Stimulated activated CD8-positive, alpha-beta memory T cell treated with anti-CD3 and anti-CD28 coated beads, Interleukin-7, amount 100 ng/mL, for 48 hours (primary cell): ENCODE data around the gene NDST4.

Experiments used
- DNase-seq, 2 donors: peaks; one replicate each; pipeline ENCODE4 v3.0.0-alpha.2; 2020; ENCODE audit warnings: low read depth in 1 of 2; ENCODE audit errors: extremely low read depth in 1 of 2

NDST4 gene

GRCh38 chr4:114921191-114921590 is 192.2 kb downstream of the NDST4 start:
- no peak for DNase-seq

- no peak for DNase-seq
These were observed 202.3 kb downstream of the NDST4 start for GRCh38 chr4:114911111-114911510.

- DNase-seq = no peak
These were observed 205.9 kb downstream of the NDST4 start for GRCh38 chr4:114907568-114907967.

GRCh38 chr4:114905017-114905416 is 208.4 kb downstream of the NDST4 start:
- no peak for DNase-seq

GRCh38 chr4:114900934-114901333 is 212.5 kb downstream of the NDST4 start:
- DNase-seq = no peak

- DNase-seq = no peak
These were observed 222.6 kb downstream of the NDST4 start for GRCh38 chr4:114890773-114891172.

- no peak for DNase-seq
These were observed 226.7 kb downstream of the NDST4 start for GRCh38 chr4:114886761-114887160.

GRCh38 chr4:114883641-114884040 is 229.8 kb downstream of the NDST4 start:
- DNase-seq = no peak

- no peak for DNase-seq
These were observed 233.3 kb downstream of the NDST4 start for GRCh38 chr4:114879916-114880669.

GRCh38 chr4:114875630-114876029 is 237.8 kb downstream of the NDST4 start:
- DNase-seq = no peak

GRCh38 chr4:114874321-114874720 is 239.1 kb downstream of the NDST4 start:
- DNase-seq = no peak

GRCh38 chr4:114870987-114871386 is 242.4 kb downstream of the NDST4 start:
- DNase-seq = no peak

GRCh38 chr4:114866901-114867670 is 246.3 kb downstream of the NDST4 start:
- no peak for DNase-seq

- no peak for DNase-seq
These were observed 249.4 kb downstream of the NDST4 start for GRCh38 chr4:114864060-114864459.

GRCh38 chr4:114860786-114861185 is 252.6 kb downstream of the NDST4 start:
- no peak for DNase-seq

- DNase-seq = no peak
These were observed 255.6 kb downstream of the NDST4 start for GRCh38 chr4:114857831-114858230.

- DNase-seq = no peak
These were observed 273.4 kb downstream of the NDST4 start for GRCh38 chr4:114839986-114840385.

- no peak for DNase-seq
These were observed 282.8 kb downstream of the NDST4 start for GRCh38 chr4:114830628-114831027.

- no peak for DNase-seq
These were observed 285.8 kb downstream of the NDST4 start for GRCh38 chr4:114827651-114828050.

GRCh38 chr4:114815760-114816159 is 297.7 kb downstream of the NDST4 start:
- DNase-seq = no peak

- DNase-seq = no peak
These were observed 299.5 kb downstream of the NDST4 start for GRCh38 chr4:114813961-114814360.

GRCh38 chr4:114811564-114812301 is 301.7 kb downstream of the NDST4 start:
- no peak for DNase-seq
